GM21576 (cell line): ENCODE results near the gene ABCA6.
"Not testable (repeated sequence)": the region's sequence is repeated elsewhere in the genome, so short reads cannot be mapped to it uniquely, and the experiment has no call there.

Source experiments
- ATAC-seq: cut with Tn5 transposase; IDR thresholded peaks from one replicate; pipeline ENCODE4 v1.9.1; 2021; ENCODE audit warnings: mild to moderate bottlenecking, moderate library complexity; ENCODE audit not compliant: unreplicated experiment

ABCA6 gene

GRCh38 chr17:69073392-69073791 is 68.3 kb downstream of the ABCA6 start:
- not testable (repeated sequence) for ATAC-seq

GRCh38 chr17:69072803-69073256 is 68.9 kb downstream of the ABCA6 start:
- ATAC-seq: not testable (repeated sequence)

- ATAC-seq: not testable (repeated sequence)
Measured at GRCh38 chr17:69071233-69071586, 70.5 kb downstream of the ABCA6 start.

GRCh38 chr17:69070378-69071232 is 71.1 kb downstream of the ABCA6 start:
- not testable (repeated sequence) for ATAC-seq

GRCh38 chr17:69069226-69069750 is 72.4 kb downstream of the ABCA6 start:
- ATAC-seq: no peak

GRCh38 chr17:69067274-69068047 is 74.2 kb downstream of the ABCA6 start:
- ATAC-seq: no peak

- no peak for ATAC-seq
Measured at GRCh38 chr17:69066482-69066881, 75.2 kb downstream of the ABCA6 start.

GRCh38 chr17:69065113-69065512 is 76.6 kb downstream of the ABCA6 start:
- no peak for ATAC-seq

GRCh38 chr17:69064476-69064875 is 77.2 kb downstream of the ABCA6 start:
- ATAC-seq: no peak

- no peak for ATAC-seq
Measured at GRCh38 chr17:69064001-69064400, 77.7 kb downstream of the ABCA6 start.

GRCh38 chr17:69062860-69063581 is 78.7 kb downstream of the ABCA6 start:
- ATAC-seq: no peak

GRCh38 chr17:69061721-69062556 is 79.8 kb downstream of the ABCA6 start:
- no peak for ATAC-seq

- no peak for ATAC-seq
Measured at GRCh38 chr17:69060822-69061221, 80.9 kb downstream of the ABCA6 start, which contains the start of gene ABCA9. ABCA9 (minus strand) TSS chr17:69060927; CDS start chr17:69051126, 9,801 bp downstream.

GRCh38 chr17:69059458-69060175 is 82.1 kb downstream of the ABCA6 start:
- no peak for ATAC-seq

GRCh38 chr17:69058165-69058564 is 83.5 kb downstream of the ABCA6 start:
- no peak for ATAC-seq

GRCh38 chr17:69057280-69057679 is 84.4 kb downstream of the ABCA6 start:
- no peak for ATAC-seq

GRCh38 chr17:69056179-69056823 is 85.4 kb downstream of the ABCA6 start:
- ATAC-seq: no peak

GRCh38 chr17:69055334-69055733 is 86.4 kb downstream of the ABCA6 start:
- no peak for ATAC-seq
